ENCODE data around the gene CPNE2.
"Not testable (repeated sequence)": the region's sequence is repeated elsewhere in the genome, so short reads cannot be mapped to it uniquely, and the experiment has no call there.

Gene CPNE2

GRCh38 chr16:57070424-57070823 is 22.0 kb upstream of the CPNE2 start:
- DNase-seq, result no peak

- DNase-seq, result not testable (repeated sequence)
Observed at GRCh38 chr16:57071081-57071732, 21.2 kb upstream of the CPNE2 start.

- no peak for DNase-seq
Observed at GRCh38 chr16:57071831-57072582, 20.4 kb upstream of the CPNE2 start.

- no peak for DNase-seq
Observed at GRCh38 chr16:57072616-57073275, 19.6 kb upstream of the CPNE2 start.

GRCh38 chr16:57077714-57078113 is 14.7 kb upstream of the CPNE2 start:
- no peak for DNase-seq

GRCh38 chr16:57081744-57082143 is 10.6 kb upstream of the CPNE2 start:
- DNase-seq, result no peak

- DNase-seq, result no peak
Observed at GRCh38 chr16:57082664-57083063, 9.7 kb upstream of the CPNE2 start.

GRCh38 chr16:57083485-57084126 is 8.8 kb upstream of the CPNE2 start:
- DNase-seq, result no peak

GRCh38 chr16:57084257-57084770 is 8.1 kb upstream of the CPNE2 start:
- DNase-seq, result peak; percentile 64 to 72

GRCh38 chr16:57084996-57085395 is 7.4 kb upstream of the CPNE2 start:
- DNase-seq, result no peak

GRCh38 chr16:57087003-57087402 is 5.4 kb upstream of the CPNE2 start:
- no peak for DNase-seq

- DNase-seq, result no peak
Observed at GRCh38 chr16:57089406-57089805, 3.0 kb upstream of the CPNE2 start.

- no peak for DNase-seq
Observed at GRCh38 chr16:57091200-57091974, 996 bp upstream of the CPNE2 start.

- peak; percentile 40 to 43 for DNase-seq
Observed at GRCh38 chr16:57092786-57093411, 516 bp downstream of the CPNE2 start.

- DNase-seq, result no peak
Observed at GRCh38 chr16:57093666-57094564, 1.5 kb downstream of the CPNE2 start.

GRCh38 chr16:57094911-57095310 is 2.5 kb downstream of the CPNE2 start:
- no peak for DNase-seq

GRCh38 chr16:57096192-57096591 is 3.8 kb downstream of the CPNE2 start:
- no peak for DNase-seq

- DNase-seq, result no peak
Observed at GRCh38 chr16:57096793-57097192, 4.4 kb downstream of the CPNE2 start.

- DNase-seq, result no peak
Observed at GRCh38 chr16:57098188-57098841, 5.9 kb downstream of the CPNE2 start.

GRCh38 chr16:57099965-57100364 is 7.6 kb downstream of the CPNE2 start:
- not testable (repeated sequence) for DNase-seq
